GM12878 (cell line): ENCODE measurements around the gene SLC5A11. TPM values are rescaled to one million over a fixed set of nuclear protein-coding genes. Genes with fewer than 3 reads are reported as not detected.

ENCODE experiments used
- ATAC-seq: fragments of 200-7000 bp; cut with Tn5 transposase; 3 replicates; pipeline ENCODE4 v1.9.1; 2020; ENCODE audit warnings: mild to moderate bottlenecking, moderate library complexity
- BruUV-seq: library from RNA; stranded (reverse); fragments of 400-500 nt; replicated peaks from 2 replicates; lab custom pipeline; 2021; lab: Mats Ljungman, UMichigan
- CTCF ChIA-PET: fragments of 300-600 bp; sonication (Branson Sonifier 250); formaldehyde crosslinking; extraction: SDS; loops from one replicate; lab custom pipeline; 2021; ENCODE audit warnings: inconsistent platforms; lab: Yijun Ruan, JAX
- POLR2A ChIA-PET: fragments of 350-600 bp; formaldehyde crosslinking; extraction: SDS; loops from one replicate; lab custom pipeline; 2021; ENCODE audit warnings: inconsistent platforms; lab: Charles Lee
- RAD21 ChIA-PET: fragments of 300-600 bp; sonication (Branson Sonifier 250); formaldehyde crosslinking; loops from one replicate; lab custom pipeline; 2023; ENCODE audit warnings: antibody characterized with exemption; ENCODE audit not compliant: unreplicated experiment; lab: Charles Lee
- SMC1A ChIA-PET: fragments of 300-600 bp; sonication (Branson Sonifier 250); formaldehyde crosslinking; loops from one replicate; lab custom pipeline; 2023; ENCODE audit not compliant: unreplicated experiment, uncharacterized antibody; lab: Charles Lee
- DNase-seq: peaks from one replicate; pipeline ENCODE4 v3.0.0-alpha.2; 2011; ENCODE audit warnings: low read depth, low spot score
- FAIRE-seq: peaks from 3 replicates; lab custom pipeline; 2011; peaks lifted over from hg19 to GRCh38; lab: Jason Lieb, UNC
- H2AFZ ChIP-seq: 2 replicates; pipeline ENCODE4 v1.6.0; 2011; ENCODE audit warnings: low read depth, low read length, control low read depth; ENCODE audit not compliant: control insufficient read depth
- H3K27ac ChIP-seq: 2 replicates; pipeline ENCODE4 v1.5.1; 2011; ENCODE audit warnings: control low read depth; ENCODE audit not compliant: control insufficient read depth, insufficient read depth
- H3K27me3 ChIP-seq, 2 experiments: replicated peaks in 1 of 2; 2 replicates each; pipeline versions ENCODE4 v1.6.0 to v1.6.1; 2011; ENCODE audit warnings: low read length in 1 of 2; ENCODE audit not compliant: control insufficient read depth in 2 of 2, insufficient read depth in 2 of 2
- H3K36me3 ChIP-seq, 2 experiments: 2 replicates each; pipeline ENCODE4 v1.5.1; 2011; ENCODE audit warnings: low read length in 1 of 2; ENCODE audit not compliant: control insufficient read depth in 2 of 2, insufficient read depth in 2 of 2
- H3K4me1 ChIP-seq: 2 replicates; pipeline ENCODE4 v1.6.1; 2011; ENCODE audit warnings: mild to moderate bottlenecking, low read length, moderate library complexity, mixed read lengths; ENCODE audit not compliant: control insufficient read depth, insufficient read depth
- H3K4me2 ChIP-seq: 2 replicates; pipeline ENCODE4 v1.6.0; 2011; ENCODE audit warnings: control low read depth; ENCODE audit not compliant: control insufficient read depth, insufficient read depth
- H3K4me3 ChIP-seq: fragments of 200-600 bp; sonication (generic); 2 replicates; pipeline ENCODE4 v1.5.1; 2016
- H3K79me2 ChIP-seq: 2 replicates; pipeline ENCODE4 v1.6.0; 2011; ENCODE audit warnings: low read length; ENCODE audit not compliant: control insufficient read depth, insufficient read depth
- H3K9ac ChIP-seq: 2 replicates; pipeline ENCODE4 v1.8.0; 2011; ENCODE audit warnings: low read length, control low read depth, mixed read lengths; ENCODE audit not compliant: control insufficient read depth, insufficient read depth
- H3K9me3 ChIP-seq: replicated peaks from 3 replicates; pipeline ENCODE4 v1.5.1; 2011; ENCODE audit warnings: mild to moderate bottlenecking, low read length; ENCODE audit not compliant: control insufficient read depth, insufficient read depth
- H4K20me1 ChIP-seq: 2 replicates; pipeline ENCODE4 v1.6.0; 2011; ENCODE audit not compliant: control insufficient read depth, insufficient read depth
- CHD2 ChIP-seq: IDR thresholded peaks from 2 replicates; pipeline ENCODE4 v1.6.1; 2011; ENCODE audit warnings: low read depth, low read length, improper control_type of control experiment, borderline replicate concordance
- EGR1 ChIP-seq, 2 experiments: IDR thresholded peaks; 1 replicate in 1 of 2; 2 replicates in 1 of 2; pipeline ENCODE4 v1.6.1; 2011 to 2012; ENCODE audit warnings: low read depth in 2 of 2, low read length in 2 of 2, borderline replicate concordance in 1 of 2, mild to moderate bottlenecking in 1 of 2, moderate library complexity in 1 of 2
- HSF1 ChIP-seq: fragments of 150-350 bp; IDR thresholded peaks from 2 replicates; pipeline ENCODE4 v1.6.1; 2014; ENCODE audit warnings: mild to moderate bottlenecking, low read depth, low read length
- IKZF2 ChIP-seq, 2 experiments: fragments of 450-650 bp; IDR thresholded peaks; 2 replicates each; pipeline ENCODE4 v1.6.1; 2017; ENCODE audit warnings: mild to moderate bottlenecking in 2 of 2, moderate library complexity in 2 of 2
- RELB ChIP-seq: fragments of 450-650 bp; IDR thresholded peaks from 2 replicates; pipeline ENCODE4 v1.6.1; 2017; ENCODE audit warnings: low read depth, mild to moderate bottlenecking, moderate library complexity
- SIX5 ChIP-seq: IDR thresholded peaks from 2 replicates; pipeline ENCODE4 v1.6.1; 2011; ENCODE audit warnings: mild to moderate bottlenecking, low read depth, low read length, moderate library complexity; ENCODE audit not compliant: severe bottlenecking
- SMARCA5 ChIP-seq: fragments of 450-650 bp; IDR thresholded peaks from 2 replicates; pipeline ENCODE4 v1.6.1; 2017; ENCODE audit warnings: mild to moderate bottlenecking
- ZNF622 ChIP-seq: fragments of 450-650 bp; IDR thresholded peaks from 2 replicates; pipeline ENCODE4 v1.6.1; 2017; ENCODE audit warnings: mild to moderate bottlenecking, inconsistent platforms
- WGBS: methylation state at CpG from one replicate; pipeline ENCODE4 v1.1.6; 2016; ENCODE audit warnings: low lambda C conversion rate; ENCODE audit not compliant: insufficient replicate concordance, insufficient coverage; ENCODE audit errors: missing lambda C conversion rate; 5-methylcytosine and 5-hydroxymethylcytosine counted together
- in situ Hi-C: fragments of 300-500 bp; cut with MboI; formaldehyde crosslinking; loops from 9 replicates; pipeline ENCODE4 v1.14.3; 2018; ENCODE audit warnings: mixed read lengths
- intact Hi-C: fragments of 100-400 bp; cut with micrococcal nuclease; formaldehyde crosslinking; loops from one replicate; pipeline ENCODE4 v1.14.2; 2022; ENCODE audit not compliant: unreplicated experiment
- polyA plus RNA-seq, 11 experiments: library from polyadenylated mRNA; depleted of rRNA in 4 of 11; unstranded in 6 of 11; stranded (reverse) in 5 of 11; fragments of >200 nt; fragmentation: Nextera tagmentation in 4 of 11; fragmentation: Illumina TruSeq in 1 of 11; extraction: Ambion mirVana in 4 of 11; extraction: Trizol in 1 of 11; gene quantifications; 1 replicate in 1 of 11; 2 replicates in 10 of 11; pipeline versions ENCODE4 v1.2.1 to v1.2.3, GENCODE V29; 2011 to 2016; ENCODE audit warnings: inconsistent platforms in 2 of 11, missing spikeins in 2 of 11, low read depth in 1 of 11
- total RNA-seq, 4 experiments: library from RNA; depleted of rRNA in 3 of 4; stranded (reverse); fragments of >200 nt in 3 of 4; fragmentation: Illumina TruSeq in 1 of 4; extraction: Trizol in 1 of 4; gene quantifications; 2 replicates each; pipeline versions ENCODE4 v1.2.1 to v1.2.3, GENCODE V29; 2013 to 2021
- TF ChIP-seq, protein P1 (sequence below): IDR thresholded peaks from 2 replicates; pipeline ENCODE4 v1.6.1; 2012; ENCODE audit warnings: improper control_type of control experiment, low read depth, low read length; ENCODE audit not compliant: insufficient replicate concordance
- TF ChIP-seq, protein P2 (sequence below): fragments of 450-650 bp; IDR thresholded peaks from 2 replicates; pipeline ENCODE4 v1.6.1; 2017; ENCODE audit warnings: mild to moderate bottlenecking
- TF ChIP-seq, protein P3 (sequence below): IDR thresholded peaks from 2 replicates; pipeline ENCODE4 v1.6.1; 2011; ENCODE audit warnings: borderline replicate concordance, low read depth, mild to moderate bottlenecking, moderate library complexity, mixed read lengths, low read length; ENCODE audit not compliant: insufficient read depth; ENCODE audit errors: extremely low read length

Gene SLC5A11
- total and polyA plus RNA-seq, 10 of the 15 experiments (the other 5 are each of a cell fraction or from before 2014, with no cell fraction given) = 0.10 TPM; not detected in 9

- H3K9me3 ChIP-seq = no peaks in the 10 kb centered on the region
- BruUV-seq = no TSS peak
- no peak overlapping the region for H3K4me3 ChIP-seq
- H2AFZ ChIP-seq = no peak overlapping the region
- FAIRE-seq (no peak), DNase-seq (no peak), ATAC-seq (no peak)
- H3K9ac ChIP-seq = no peak overlapping the region
- H3K79me2 ChIP-seq = no peaks in the 10 kb centered on the region
- SMC1A ChIA-PET = no interaction called here
- H3K27ac ChIP-seq = no peak overlapping the region
- intact Hi-C loops (loop anchor here (10.0 kb wide), 2 partner anchors 281 to 391 kb away; partner anchors contain the start of gene LCMT1), in situ Hi-C loops (no loop called here)
- CTCF ChIA-PET = interaction anchor here (0.6 to 1.0 kb wide), 3 partner anchors 10 to 392 kb away, joined by 3 to 5 read pairs (median 4); no protein-coding TSS in a partner anchor
- H3K36me3 ChIP-seq = no peaks in the 10 kb centered on the region; a peak in 1 of 4 replicates
- H3K4me2 ChIP-seq = no peak overlapping the region
- no peaks in the 10 kb centered on the region for H4K20me1 ChIP-seq
- RAD21 ChIA-PET = no interaction called here
- POLR2A ChIA-PET = interaction anchor here (0.6 to 1.2 kb wide), 2 partner anchors 353 to 428 kb away, joined by 5 read pairs; no protein-coding TSS in a partner anchor
- H3K4me1 ChIP-seq = no peaks in the 10 kb centered on the region
- 84% methylated on average over 6 of the region's 6 CpGs for WGBS
- no peaks in the 10 kb centered on the region for H3K27me3 ChIP-seq
- TF ChIP-seq ZNF622 (no peak), IKZF2 (IDR thresholded peaks at IDR 0.05) (no peak), CHD2 (no peak), SMARCA5 (no peak), SIX5 (no peak), EGR1 (IDR thresholded peaks at IDR 0.05; ENCODE audit: borderline replicate concordance in 1 of 2, low read depth in 2 of 2, low read length in 2 of 2) (no peak), RELB (no peak), HSF1 (no peak)
- TF ChIP-seq, protein P1, sequence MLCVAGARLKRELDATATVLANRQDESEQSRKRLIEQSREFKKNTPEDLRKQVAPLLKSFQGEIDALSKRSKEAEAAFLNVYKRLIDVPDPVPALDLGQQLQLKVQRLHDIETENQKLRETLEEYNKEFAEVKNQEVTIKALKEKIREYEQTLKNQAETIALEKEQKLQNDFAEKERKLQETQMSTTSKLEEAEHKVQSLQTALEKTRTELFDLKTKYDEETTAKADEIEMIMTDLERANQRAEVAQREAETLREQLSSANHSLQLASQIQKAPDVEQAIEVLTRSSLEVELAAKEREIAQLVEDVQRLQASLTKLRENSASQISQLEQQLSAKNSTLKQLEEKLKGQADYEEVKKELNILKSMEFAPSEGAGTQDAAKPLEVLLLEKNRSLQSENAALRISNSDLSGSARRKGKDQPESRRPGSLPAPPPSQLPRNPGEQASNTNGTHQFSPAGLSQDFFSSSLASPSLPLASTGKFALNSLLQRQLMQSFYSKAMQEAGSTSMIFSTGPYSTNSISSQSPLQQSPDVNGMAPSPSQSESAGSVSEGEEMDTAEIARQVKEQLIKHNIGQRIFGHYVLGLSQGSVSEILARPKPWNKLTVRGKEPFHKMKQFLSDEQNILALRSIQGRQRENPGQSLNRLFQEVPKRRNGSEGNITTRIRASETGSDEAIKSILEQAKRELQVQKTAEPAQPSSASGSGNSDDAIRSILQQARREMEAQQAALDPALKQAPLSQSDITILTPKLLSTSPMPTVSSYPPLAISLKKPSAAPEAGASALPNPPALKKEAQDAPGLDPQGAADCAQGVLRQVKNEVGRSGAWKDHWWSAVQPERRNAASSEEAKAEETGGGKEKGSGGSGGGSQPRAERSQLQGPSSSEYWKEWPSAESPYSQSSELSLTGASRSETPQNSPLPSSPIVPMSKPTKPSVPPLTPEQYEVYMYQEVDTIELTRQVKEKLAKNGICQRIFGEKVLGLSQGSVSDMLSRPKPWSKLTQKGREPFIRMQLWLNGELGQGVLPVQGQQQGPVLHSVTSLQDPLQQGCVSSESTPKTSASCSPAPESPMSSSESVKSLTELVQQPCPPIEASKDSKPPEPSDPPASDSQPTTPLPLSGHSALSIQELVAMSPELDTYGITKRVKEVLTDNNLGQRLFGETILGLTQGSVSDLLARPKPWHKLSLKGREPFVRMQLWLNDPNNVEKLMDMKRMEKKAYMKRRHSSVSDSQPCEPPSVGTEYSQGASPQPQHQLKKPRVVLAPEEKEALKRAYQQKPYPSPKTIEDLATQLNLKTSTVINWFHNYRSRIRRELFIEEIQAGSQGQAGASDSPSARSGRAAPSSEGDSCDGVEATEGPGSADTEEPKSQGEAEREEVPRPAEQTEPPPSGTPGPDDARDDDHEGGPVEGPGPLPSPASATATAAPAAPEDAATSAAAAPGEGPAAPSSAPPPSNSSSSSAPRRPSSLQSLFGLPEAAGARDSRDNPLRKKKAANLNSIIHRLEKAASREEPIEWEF = no peak
- TF ChIP-seq, protein P2, sequence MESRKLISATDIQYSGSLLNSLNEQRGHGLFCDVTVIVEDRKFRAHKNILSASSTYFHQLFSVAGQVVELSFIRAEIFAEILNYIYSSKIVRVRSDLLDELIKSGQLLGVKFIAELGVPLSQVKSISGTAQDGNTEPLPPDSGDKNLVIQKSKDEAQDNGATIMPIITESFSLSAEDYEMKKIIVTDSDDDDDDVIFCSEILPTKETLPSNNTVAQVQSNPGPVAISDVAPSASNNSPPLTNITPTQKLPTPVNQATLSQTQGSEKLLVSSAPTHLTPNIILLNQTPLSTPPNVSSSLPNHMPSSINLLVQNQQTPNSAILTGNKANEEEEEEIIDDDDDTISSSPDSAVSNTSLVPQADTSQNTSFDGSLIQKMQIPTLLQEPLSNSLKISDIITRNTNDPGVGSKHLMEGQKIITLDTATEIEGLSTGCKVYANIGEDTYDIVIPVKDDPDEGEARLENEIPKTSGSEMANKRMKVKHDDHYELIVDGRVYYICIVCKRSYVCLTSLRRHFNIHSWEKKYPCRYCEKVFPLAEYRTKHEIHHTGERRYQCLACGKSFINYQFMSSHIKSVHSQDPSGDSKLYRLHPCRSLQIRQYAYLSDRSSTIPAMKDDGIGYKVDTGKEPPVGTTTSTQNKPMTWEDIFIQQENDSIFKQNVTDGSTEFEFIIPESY = no peak
- TF ChIP-seq, protein P3, sequence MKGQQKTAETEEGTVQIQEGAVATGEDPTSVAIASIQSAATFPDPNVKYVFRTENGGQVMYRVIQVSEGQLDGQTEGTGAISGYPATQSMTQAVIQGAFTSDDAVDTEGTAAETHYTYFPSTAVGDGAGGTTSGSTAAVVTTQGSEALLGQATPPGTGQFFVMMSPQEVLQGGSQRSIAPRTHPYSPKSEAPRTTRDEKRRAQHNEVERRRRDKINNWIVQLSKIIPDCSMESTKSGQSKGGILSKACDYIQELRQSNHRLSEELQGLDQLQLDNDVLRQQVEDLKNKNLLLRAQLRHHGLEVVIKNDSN = no peak
Observed at GRCh38 chr16:24833352-24833751, 12.4 kb upstream of the SLC5A11 start.
